Heart right ventricle (tissue), 16 donors: Measurements from ENCODE around the gene EEFSEC. TPM values are rescaled to one million over a fixed set of nuclear protein-coding genes. Genes with fewer than 3 reads are reported as not detected.
A peak's percentile ranks its signal among the peaks of the same experiment; 100 is the strongest.

ENCODE experiments used
- ATAC-seq, 8 donors: fragments of 200-7000 bp; cut with Tn5 transposase; one replicate each; pipeline ENCODE4 v1.9.1; 2020; ENCODE audit warnings: mild to moderate bottlenecking in 8 of 8, moderate library complexity in 8 of 8, moderate number of reproducible peaks in 1 of 8
- DNase-seq, 2 donors: peaks; one replicate each; pipeline ENCODE4 v3.0.0-alpha.2; 2020
- H3K27ac ChIP-seq, 10 donors: fragments of 200-600 bp; sonication (generic) in 2 of 10; one replicate each; pipeline versions ENCODE4 v1.5.0 to v1.8.0; 2020 to 2022; ENCODE audit warnings: mild to moderate bottlenecking in 3 of 10
- H3K27me3 ChIP-seq, 7 donors: fragments of 200-600 bp; one replicate each; pipeline ENCODE4 v1.8.0; 2021 to 2022; ENCODE audit warnings: mild to moderate bottlenecking in 2 of 7
- H3K36me3 ChIP-seq, 9 donors: fragments of 200-600 bp; sonication (generic) in 1 of 9; one replicate each; pipeline versions ENCODE4 v1.5.0 to v1.8.0; 2020 to 2022; ENCODE audit warnings: mild to moderate bottlenecking in 2 of 9
- H3K4me1 ChIP-seq, 9 donors: fragments of 200-600 bp; sonication (generic) in 1 of 9; one replicate each; pipeline versions ENCODE4 v1.5.0 to v1.8.0; 2020 to 2022; ENCODE audit warnings: mild to moderate bottlenecking in 4 of 9
- H3K4me3 ChIP-seq, 10 donors: fragments of 200-600 bp; sonication (generic) in 2 of 10; one replicate each; pipeline versions ENCODE4 v1.5.0 to v1.8.0; 2020 to 2022; ENCODE audit warnings: mild to moderate bottlenecking in 7 of 10, moderate library complexity in 2 of 10
- H3K9me3 ChIP-seq, 11 donors: fragments of 200-600 bp in 10 of 11; sonication (generic) in 2 of 11; one replicate each; pipeline versions ENCODE4 v1.5.0 to v1.8.0; 2013 to 2022; ENCODE audit warnings: mild to moderate bottlenecking in 2 of 11, control low read depth in 1 of 11, moderate library complexity in 1 of 11
- WGBS, 2 donors: extraction: QIAGEN DNeasy Blood & Tissue Kit; methylation state at CpG; one replicate each; pipeline ENCODE4 v1.1.7; 2013; ENCODE audit warnings: inconsistent platforms in 1 of 2; 5-methylcytosine and 5-hydroxymethylcytosine counted together
- intact Hi-C, 10 donors: fragments of 100-400 bp; cut with DNase I; formaldehyde crosslinking; loops; one replicate each; pipeline versions ENCODE4 v1.11.1 to v1.14.2; 2022
- long read RNA-seq, 3 donors: library from polyadenylated mRNA; unstranded; transcript quantifications; one replicate each; pipeline ENCODE4 v2.0.0, GENCODE V29; 2020 to 2021
- polyA plus RNA-seq, 2 donors: library from polyadenylated mRNA; stranded (reverse); fragments of 200-250 nt; gene quantifications; one replicate each; pipeline ENCODE4 v1.2.3, GENCODE V29; 2013
- total RNA-seq, 10 donors: library from RNA; stranded (reverse); fragmentation: NEBNext Ultra II Directional in 3 of 10; extraction: Animal tissue kit (Norgen Biotek cat#: 25700) in 3 of 10; gene quantifications; one replicate each; pipeline versions ENCODE4 v1.2.1 to v1.2.4, GENCODE V29; 2021 to 2023
- TF ChIP-seq, protein P1 (sequence below), 9 donors: fragments of 200-600 bp; sonication (generic) in 2 of 9; IDR thresholded peaks; one replicate each; pipeline versions ENCODE4 v1.5.0 to v1.8.0; 2021 to 2022; ENCODE audit warnings: antibody characterized with exemption in 9 of 9, mild to moderate bottlenecking in 5 of 9, moderate library complexity in 1 of 9
- donor health status: Arrhythmogenic right ventricular cardiomyopathy.
- donor health status: ischemic (EF 13 %, LVEDD 7.1; RV severe dilation, severe dysfunction).
- donor health status: healthy with polysubstance abuse.
- donor health status: DM: no; HTN: yes; CAD: no.
- donor health status: DM: no; HTN: no; CAD: no.
- donor health status: ischemic (EF 25% LVEDD 6.9; RV normal size, moderate dysfunction).
- donor health status: ischemic (EF 25% LVEDD 5.7; RV mildly dilated, moderate dysfunction).
- donor health status: healthy.
- donor health status: DM: yes; HTN: yes; CAD: no.
- donor health status: Ischemic cardiomyopathy.
- donor health status: ischemic (EF 35%, LVEDD 5.7; RV mildly dilated, moderate dysfunction).
- donor health status: nonischemic (EF 11% LVEDD 7.7; RV severe dilation, severe dysfunction).
- donor health status: DM: yes; HTN: yes; CAD: no.
- donor health status: PGD.
- donor health status: ischemic (EF 29% LVEDD 5.4; RV normal size, mild dysfunction).
- donor health status: nonischemic (EF 23%, LVEDD 6.1; RV moderate dilation, normal function).

EEFSEC gene, protein sequence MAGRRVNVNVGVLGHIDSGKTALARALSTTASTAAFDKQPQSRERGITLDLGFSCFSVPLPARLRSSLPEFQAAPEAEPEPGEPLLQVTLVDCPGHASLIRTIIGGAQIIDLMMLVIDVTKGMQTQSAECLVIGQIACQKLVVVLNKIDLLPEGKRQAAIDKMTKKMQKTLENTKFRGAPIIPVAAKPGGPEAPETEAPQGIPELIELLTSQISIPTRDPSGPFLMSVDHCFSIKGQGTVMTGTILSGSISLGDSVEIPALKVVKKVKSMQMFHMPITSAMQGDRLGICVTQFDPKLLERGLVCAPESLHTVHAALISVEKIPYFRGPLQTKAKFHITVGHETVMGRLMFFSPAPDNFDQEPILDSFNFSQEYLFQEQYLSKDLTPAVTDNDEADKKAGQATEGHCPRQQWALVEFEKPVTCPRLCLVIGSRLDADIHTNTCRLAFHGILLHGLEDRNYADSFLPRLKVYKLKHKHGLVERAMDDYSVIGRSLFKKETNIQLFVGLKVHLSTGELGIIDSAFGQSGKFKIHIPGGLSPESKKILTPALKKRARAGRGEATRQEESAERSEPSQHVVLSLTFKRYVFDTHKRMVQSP
- total RNA-seq (10 to 100 TPM; 16.5 to 29.5 (median 25.4) TPM), polyA plus RNA-seq (10 to 100 TPM; 16.7 to 18.1 TPM)
- long read RNA-seq, donor 1, transcript EEFSEC-201 (7 exons, 2,232 nt), result major isoform, 41 of 57 reads
- long read RNA-seq, donor 1, partial matches to known transcripts, result 5 of 57 reads
- long read RNA-seq, donor 1, other reads (novel, unspliced or antisense), result 11 of 57 reads
- long read RNA-seq, donor 2, transcript EEFSEC-201 (7 exons, 2,232 nt), result major isoform, 59 of 81 reads
- long read RNA-seq, donor 2, partial matches to known transcripts, result 12 of 81 reads
- long read RNA-seq, donor 2, other reads (novel, unspliced or antisense), result 10 of 81 reads
- long read RNA-seq, donor 3, transcript EEFSEC-201 (7 exons, 2,232 nt), result major isoform, 136 of 182 reads
- long read RNA-seq, donor 3, partial matches to known transcripts, result 17 of 182 reads
- long read RNA-seq, donor 3, other reads (novel, unspliced or antisense), result 29 of 182 reads

DNA sequence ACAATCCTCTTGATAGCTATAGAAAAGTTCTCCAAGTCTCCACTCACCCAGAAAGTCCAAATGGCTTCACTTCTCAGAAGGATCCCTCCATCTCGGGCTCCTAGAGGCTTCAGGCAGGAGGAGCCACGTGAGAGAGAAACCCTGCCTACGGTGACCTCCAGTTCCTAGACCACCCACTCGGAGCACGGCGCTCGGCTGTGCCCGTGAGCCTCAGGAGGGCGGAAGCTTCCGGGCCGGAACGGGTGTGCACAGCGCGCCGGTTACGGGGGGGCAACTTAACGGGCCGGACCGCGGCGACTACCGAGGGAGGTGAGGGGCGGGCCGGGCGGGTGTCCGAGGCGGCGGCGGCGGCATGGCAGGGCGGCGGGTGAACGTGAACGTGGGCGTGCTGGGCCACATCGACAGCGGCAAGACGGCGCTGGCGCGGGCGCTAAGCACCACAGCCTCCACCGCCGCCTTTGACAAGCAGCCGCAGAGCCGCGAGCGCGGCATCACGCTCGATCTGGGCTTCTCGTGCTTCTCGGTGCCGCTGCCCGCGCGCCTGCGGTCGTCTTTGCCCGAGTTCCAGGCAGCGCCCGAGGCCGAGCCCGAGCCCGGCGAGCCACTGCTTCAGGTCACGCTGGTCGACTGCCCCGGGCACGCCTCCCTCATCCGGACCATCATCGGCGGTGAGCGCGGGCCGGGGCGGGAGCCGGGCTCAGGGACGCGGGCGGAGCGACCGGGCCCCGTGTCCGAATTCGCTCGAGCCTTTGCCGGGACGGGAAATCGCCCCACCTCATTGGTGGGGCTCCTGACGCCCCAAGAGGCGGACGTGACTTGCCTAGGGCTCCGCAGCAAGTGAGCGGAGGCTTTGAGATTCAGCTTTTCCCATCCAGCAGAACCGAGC, at the start of gene EEFSEC:
TSS of gene EEFSEC (plus strand) at position 326 of the 886 bp plus-strand sequence. CDS start at position 353, 27 bp downstream.
- Histone ChIP-seq H3K4me1 (peaks cover 6 to 31% (median 24%) of the 10 kb centered on the region in 9 donors), H3K27ac (peak within 1 kb of the TSS; percentile 89 to 98 (median 94)), H3K9me3 (peaks cover 0 to 9% (median 0%) of the 10 kb centered on the region in 11 donors), H3K36me3 (peaks cover 0 to 19% (median 11%) of the 10 kb centered on the region in 9 donors), H3K4me3 (peak within 1 kb of the TSS; percentile 69 to 99 (median 95)), H3K27me3 (no peaks in the 10 kb centered on the region)
- intact Hi-C loops, result loop anchor here in 2 of 10 donors (1.0 to 2.0 kb wide), 2 partner anchors 29 to 30 kb away; partner anchors contain the start of gene RUVBL1 (in 1 of the 2)
- ATAC-seq, result peak; percentile 90 to 94 (median 93)
- WGBS, 2 donors, result 0% methylated on average over 92 to 96 of the region's 96 CpGs
- TF ChIP-seq, protein P1, sequence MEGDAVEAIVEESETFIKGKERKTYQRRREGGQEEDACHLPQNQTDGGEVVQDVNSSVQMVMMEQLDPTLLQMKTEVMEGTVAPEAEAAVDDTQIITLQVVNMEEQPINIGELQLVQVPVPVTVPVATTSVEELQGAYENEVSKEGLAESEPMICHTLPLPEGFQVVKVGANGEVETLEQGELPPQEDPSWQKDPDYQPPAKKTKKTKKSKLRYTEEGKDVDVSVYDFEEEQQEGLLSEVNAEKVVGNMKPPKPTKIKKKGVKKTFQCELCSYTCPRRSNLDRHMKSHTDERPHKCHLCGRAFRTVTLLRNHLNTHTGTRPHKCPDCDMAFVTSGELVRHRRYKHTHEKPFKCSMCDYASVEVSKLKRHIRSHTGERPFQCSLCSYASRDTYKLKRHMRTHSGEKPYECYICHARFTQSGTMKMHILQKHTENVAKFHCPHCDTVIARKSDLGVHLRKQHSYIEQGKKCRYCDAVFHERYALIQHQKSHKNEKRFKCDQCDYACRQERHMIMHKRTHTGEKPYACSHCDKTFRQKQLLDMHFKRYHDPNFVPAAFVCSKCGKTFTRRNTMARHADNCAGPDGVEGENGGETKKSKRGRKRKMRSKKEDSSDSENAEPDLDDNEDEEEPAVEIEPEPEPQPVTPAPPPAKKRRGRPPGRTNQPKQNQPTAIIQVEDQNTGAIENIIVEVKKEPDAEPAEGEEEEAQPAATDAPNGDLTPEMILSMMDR (IDR thresholded peaks at IDR 0.05), result no peak
- peak; percentile 83 to 86 for DNase-seq

DNA sequence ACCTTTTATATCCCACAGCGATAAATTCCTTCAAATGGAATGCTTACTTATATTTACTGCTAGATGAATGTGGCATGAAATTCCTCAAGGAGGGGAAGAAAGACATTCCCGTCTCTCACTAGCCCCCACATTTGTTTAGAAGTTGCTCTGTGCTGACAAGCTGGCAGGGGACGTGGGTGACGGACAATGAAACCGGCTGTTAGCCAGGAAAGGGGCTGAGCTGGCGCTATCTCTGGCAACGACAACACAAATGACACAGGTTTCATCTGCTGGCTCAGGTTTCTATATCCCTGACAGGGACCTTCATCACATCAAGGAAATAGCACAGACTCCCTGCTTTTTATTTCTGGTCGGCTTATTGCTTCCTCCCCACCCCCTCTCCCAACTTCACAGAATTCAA, 45.4 kb upstream of the EEFSEC start:
- WGBS, 2 donors, result 31 to 52% methylated on average over 8 of the region's 8 CpGs
- intact Hi-C loops, result no loop called here
- Histone ChIP-seq H3K4me1 (peaks cover 0 to 17% (median 2%) of the 10 kb centered on the region in 9 donors), H3K4me3 (peak overlapping the region in 4 of 10 donors; percentile 10 to 22 (median 12)), H3K27me3 (no peaks in the 10 kb centered on the region), H3K27ac (peak overlapping the region in 4 of 10 donors; percentile 9 to 38 (median 22)), H3K36me3 (peaks cover 0 to 78% (median 10%) of the 10 kb centered on the region in 9 donors), H3K9me3 (no peaks in the 10 kb centered on the region)
- peak; percentile 32 to 47 for DNase-seq
- TF ChIP-seq, protein P1 (IDR thresholded peaks at IDR 0.05), result no peak
- peak in 7 of 8 donors; percentile 66 to 92 (median 77) for ATAC-seq

DNA sequence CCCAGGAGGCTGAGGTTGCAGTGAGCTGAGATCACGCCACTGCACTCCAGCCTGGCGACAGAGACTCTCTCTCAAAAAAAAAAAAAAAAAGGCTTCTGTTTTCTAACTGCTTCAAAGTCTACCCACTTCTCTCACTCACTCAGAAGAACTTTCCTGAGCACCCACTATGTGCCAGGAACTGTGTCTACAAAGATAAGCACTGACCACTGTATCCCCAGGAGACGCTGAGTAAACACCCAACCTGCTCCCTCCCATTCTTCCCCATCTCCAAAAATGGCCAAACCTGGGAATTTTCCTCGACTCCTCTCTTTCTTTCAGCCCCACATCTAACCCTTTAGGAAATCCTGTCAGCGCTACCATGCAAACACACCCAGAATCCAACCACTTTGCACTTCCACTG, 42.1 kb upstream of the EEFSEC start:
- Histone ChIP-seq H3K27me3 (no peaks in the 10 kb centered on the region), H3K4me3 (no peak overlapping the region), H3K9me3 (no peaks in the 10 kb centered on the region), H3K4me1 (peaks cover 0 to 29% (median 2%) of the 10 kb centered on the region in 9 donors), H3K27ac (no peak overlapping the region), H3K36me3 (peaks cover 0 to 74% (median 0%) of the 10 kb centered on the region in 9 donors)
- DNase-seq (no peak), ATAC-seq (no peak)
- TF ChIP-seq, protein P1 (IDR thresholded peaks at IDR 0.05), result no peak
- intact Hi-C loops, result no loop called here
- 91 to 92% methylated on average over 5 of the region's 5 CpGs for WGBS, 2 donors
